Duodenal mucosa (tissue), 2 donors: ENCODE data around the gene ARHGAP27.

Source experiments
- H3K27ac ChIP-seq: one replicate; pipeline ENCODE4 v1.7.0; 2013; ENCODE audit warnings: low read depth, low read length
- H3K27me3 ChIP-seq, 2 donors: one replicate each; pipeline ENCODE4 v1.7.0; 2013; ENCODE audit warnings: low read length in 2 of 2, control low read depth in 1 of 2; ENCODE audit not compliant: insufficient read depth in 2 of 2, control insufficient read depth in 1 of 2
- H3K36me3 ChIP-seq, 2 donors: one replicate each; pipeline ENCODE4 v1.7.0; 2013; ENCODE audit warnings: low read length in 2 of 2, control low read depth in 1 of 2; ENCODE audit not compliant: insufficient read depth in 2 of 2, control insufficient read depth in 1 of 2
- H3K4me1 ChIP-seq, 2 donors: one replicate each; pipeline ENCODE4 v1.7.0; 2013; ENCODE audit warnings: low read length in 2 of 2, control low read depth in 1 of 2; ENCODE audit not compliant: insufficient read depth in 2 of 2, control insufficient read depth in 1 of 2
- H3K4me3 ChIP-seq, 2 donors: one replicate each; pipeline ENCODE4 v1.7.0; 2013; ENCODE audit warnings: low read length in 2 of 2, low read depth in 1 of 2
- H3K9ac ChIP-seq, 2 donors: one replicate each; pipeline ENCODE4 v1.7.0; 2013; ENCODE audit warnings: low read length in 2 of 2, low read depth in 1 of 2
- H3K9me3 ChIP-seq, 2 donors: one replicate each; pipeline ENCODE4 v1.7.0; 2013; ENCODE audit warnings: low read length in 2 of 2, control low read depth in 1 of 2; ENCODE audit not compliant: control insufficient read depth in 1 of 2

The ARHGAP27 gene

GRCh38 chr17:45406107-45406506 is 26.6 kb downstream of the ARHGAP27 start:
- peak overlapping the region; percentile 78 for H3K27ac ChIP-seq
- H3K9ac ChIP-seq = peak overlapping the region; percentile 39 to 81
- peak overlapping the region; percentile 46 to 48 for H3K4me3 ChIP-seq
- H3K9me3 ChIP-seq = no peaks in the 10 kb centered on the region
- peaks cover 55 to 64% of the 10 kb centered on the region in 2 donors for H3K4me1 ChIP-seq
- no peaks in the 10 kb centered on the region for H3K27me3 ChIP-seq
- H3K36me3 ChIP-seq = peaks cover 18 to 42% of the 10 kb centered on the region in 2 donors

GRCh38 chr17:45405250-45406086 is 27.2 kb downstream of the ARHGAP27 start:
- H3K9me3 ChIP-seq = no peaks in the 10 kb centered on the region
- H3K27ac ChIP-seq = peak overlapping the region; percentile 78
- H3K9ac ChIP-seq = peak overlapping the region; percentile 39 to 81
- no peaks in the 10 kb centered on the region for H3K27me3 ChIP-seq
- peak overlapping the region; percentile 46 to 48 for H3K4me3 ChIP-seq
- peaks cover 19 to 48% of the 10 kb centered on the region in 2 donors for H3K36me3 ChIP-seq
- peaks cover 48 to 58% of the 10 kb centered on the region in 2 donors for H3K4me1 ChIP-seq

- Histone ChIP-seq H3K27ac (no peak overlapping the region), H3K9me3 (no peaks in the 10 kb centered on the region), H3K36me3 (peaks cover 23 to 55% of the 10 kb centered on the region in 2 donors), H3K4me1 (peaks cover 42 to 52% of the 10 kb centered on the region in 2 donors), H3K9ac (peak overlapping the region; percentile 15 to 57), H3K4me3 (no peak overlapping the region), H3K27me3 (no peaks in the 10 kb centered on the region)
Observed at GRCh38 chr17:45404870-45405249, 27.8 kb downstream of the ARHGAP27 start.

GRCh38 chr17:45403906-45404490 is 28.7 kb downstream of the ARHGAP27 start:
- Histone ChIP-seq H3K9ac (peak overlapping the region in 1 of 2 donors; percentile 57), H3K4me1 (peaks cover 34 to 43% of the 10 kb centered on the region in 2 donors), H3K4me3 (no peak overlapping the region), H3K36me3 (peaks cover 27 to 62% of the 10 kb centered on the region in 2 donors), H3K27ac (no peak overlapping the region), H3K9me3 (no peaks in the 10 kb centered on the region), H3K27me3 (no peaks in the 10 kb centered on the region)

- H3K4me1 ChIP-seq = peaks cover 23 to 32% of the 10 kb centered on the region in 2 donors
Observed at GRCh38 chr17:45402916-45403315, 29.8 kb downstream of the ARHGAP27 start.

GRCh38 chr17:45398800-45399199 is 33.9 kb downstream of the ARHGAP27 start:
- Histone ChIP-seq H3K36me3 (peaks cover 42 to 94% of the 10 kb centered on the region in 2 donors), H3K27ac (no peak overlapping the region), H3K9me3 (no peaks in the 10 kb centered on the region), H3K27me3 (no peaks in the 10 kb centered on the region), H3K4me1 (peaks cover 6 to 8% of the 10 kb centered on the region in 2 donors), H3K9ac (no peak overlapping the region), H3K4me3 (no peak overlapping the region)

More at GRCh38 chr17:45402916-45403315, 29.8 kb downstream of the ARHGAP27 start:
- H3K27ac ChIP-seq = no peak overlapping the region
- H3K4me3 ChIP-seq = no peak overlapping the region
- no peaks in the 10 kb centered on the region for H3K9me3 ChIP-seq
- H3K9ac ChIP-seq = no peak overlapping the region
- no peaks in the 10 kb centered on the region for H3K27me3 ChIP-seq
- peaks cover 30 to 72% of the 10 kb centered on the region in 2 donors for H3K36me3 ChIP-seq

- Histone ChIP-seq H3K4me3 (no peak overlapping the region), H3K4me1 (peaks cover 6 to 8% of the 10 kb centered on the region in 2 donors), H3K36me3 (peaks cover 41 to 84% of the 10 kb centered on the region in 2 donors), H3K27me3 (no peaks in the 10 kb centered on the region), H3K9me3 (no peaks in the 10 kb centered on the region), H3K27ac (no peak overlapping the region), H3K9ac (no peak overlapping the region)
Observed at GRCh38 chr17:45397796-45398195, 34.9 kb downstream of the ARHGAP27 start.

- Histone ChIP-seq H3K4me3 (no peak overlapping the region), H3K9ac (no peak overlapping the region), H3K4me1 (peaks cover 6 to 8% of the 10 kb centered on the region in 2 donors), H3K27me3 (no peaks in the 10 kb centered on the region), H3K27ac (no peak overlapping the region), H3K9me3 (no peaks in the 10 kb centered on the region), H3K36me3 (peaks cover 40 to 73% of the 10 kb centered on the region in 2 donors)
Observed at GRCh38 chr17:45396496-45397205, 36.0 kb downstream of the ARHGAP27 start.

- Histone ChIP-seq H3K27ac (no peak overlapping the region), H3K9me3 (no peaks in the 10 kb centered on the region), H3K27me3 (no peaks in the 10 kb centered on the region), H3K9ac (no peak overlapping the region), H3K36me3 (peaks cover 33 to 64% of the 10 kb centered on the region in 2 donors), H3K4me3 (no peak overlapping the region), H3K4me1 (peaks cover 6 to 8% of the 10 kb centered on the region in 2 donors)
Observed at GRCh38 chr17:45395569-45396415, 36.9 kb downstream of the ARHGAP27 start.
